HG02623 (cell line): ENCODE results near the gene PHKG1.
"Not testable (repeated sequence)": the region's sequence is repeated elsewhere in the genome, so short reads cannot be mapped to it uniquely, and the experiment has no call there.

Experiments
- ATAC-seq: cut with Tn5 transposase; IDR thresholded peaks from one replicate; pipeline ENCODE4 v1.9.1; 2021; ENCODE audit warnings: moderate library complexity; ENCODE audit not compliant: unreplicated experiment

PHKG1 gene

DNA sequence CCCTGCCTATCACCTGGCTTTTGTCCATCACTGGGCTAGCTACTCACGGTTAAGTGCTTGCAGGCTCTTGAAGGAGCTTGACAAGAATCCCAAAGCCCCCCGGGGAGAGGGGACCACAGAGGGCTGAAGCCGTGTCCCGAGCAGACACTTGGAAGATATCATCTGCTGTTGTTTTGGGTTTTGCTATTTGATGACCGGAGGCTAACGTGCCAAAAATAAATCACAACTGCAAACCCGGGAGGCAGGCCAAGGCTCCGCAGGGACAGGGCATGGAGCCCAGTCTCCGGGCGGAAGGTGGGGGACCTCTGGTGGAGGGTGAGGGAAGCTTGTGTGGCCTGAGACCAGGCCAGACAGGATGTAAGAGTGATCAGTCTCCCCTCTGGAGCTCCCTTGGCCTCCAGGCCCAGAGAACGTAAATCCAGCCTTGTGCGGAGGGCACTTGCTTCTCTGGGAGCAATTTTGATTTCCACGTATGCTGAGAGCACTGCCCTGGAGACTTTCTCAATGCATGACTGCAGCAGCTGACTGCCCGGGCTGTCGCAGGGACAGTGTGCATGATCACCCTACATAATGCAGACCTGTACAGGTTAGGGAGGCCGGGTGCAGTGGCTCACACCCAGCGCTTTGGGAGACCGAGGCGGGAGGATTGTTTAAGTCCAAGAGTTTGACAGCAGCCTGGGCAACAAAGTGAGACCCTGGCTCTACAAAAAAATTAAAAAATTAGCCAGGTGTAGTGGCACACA lies at the start of gene PHKG1:
TSS of gene PHKG1 (minus strand) at position 164 of the 743 bp plus-strand sequence. CDS start 4,011 bp downstream, outside the sequence.
- ATAC-seq, result no peak

DNA sequence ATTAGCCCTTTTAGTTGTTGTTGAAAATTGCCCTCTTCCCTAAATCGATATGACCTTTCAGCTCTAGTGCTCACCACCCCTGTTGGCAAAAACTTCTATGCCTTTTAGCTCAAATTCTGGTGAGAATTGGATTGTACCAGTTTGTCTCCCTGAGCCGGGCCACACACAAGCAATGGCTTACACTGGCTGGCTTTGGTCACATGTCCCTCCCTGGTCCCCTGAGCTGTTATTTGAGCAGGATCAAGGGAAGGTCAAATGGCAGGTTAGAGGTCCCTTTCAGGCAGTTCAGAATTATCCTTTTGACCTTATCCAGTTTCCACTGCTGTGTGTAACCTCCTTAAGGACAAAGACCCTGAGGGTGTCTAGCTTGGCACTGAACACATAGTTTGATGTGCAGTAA lies 38.3 kb upstream of the PHKG1 start:
- ATAC-seq, result not testable (repeated sequence)

DNA sequence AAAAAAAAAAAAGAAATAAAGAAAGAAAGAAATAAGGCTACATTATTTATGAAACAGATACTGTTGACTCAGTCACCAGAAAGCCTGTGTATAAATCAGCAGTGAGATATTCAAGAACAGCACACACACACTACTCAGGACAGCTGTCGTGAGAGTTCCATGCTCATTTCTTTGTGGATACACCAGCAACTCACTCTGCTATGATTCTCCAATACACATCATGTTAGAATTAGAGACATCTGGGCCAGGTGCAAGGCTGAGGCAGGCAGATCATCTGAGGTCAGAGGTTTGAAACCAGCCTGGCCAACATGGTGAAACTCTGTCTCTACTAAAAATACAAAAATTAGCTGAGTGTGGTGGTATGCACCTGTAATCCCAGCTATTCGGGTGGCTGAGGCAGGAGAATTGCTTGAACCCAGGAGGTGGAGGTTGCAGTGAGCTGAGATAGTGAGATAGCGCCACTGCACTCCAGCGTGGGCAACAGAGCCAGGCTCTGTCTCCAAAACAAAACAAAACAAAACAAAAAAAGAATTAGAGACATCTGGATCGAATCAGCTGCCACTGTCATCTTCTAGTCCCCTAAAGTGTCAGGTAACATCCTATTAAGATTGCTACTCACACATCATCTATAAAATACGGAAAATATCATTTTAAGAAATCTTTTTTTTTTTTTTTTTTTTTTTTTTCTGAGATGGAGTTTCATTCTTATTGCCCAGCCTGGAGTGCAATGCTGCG lies 34.7 kb upstream of the PHKG1 start:
- ATAC-seq, result no peak

DNA sequence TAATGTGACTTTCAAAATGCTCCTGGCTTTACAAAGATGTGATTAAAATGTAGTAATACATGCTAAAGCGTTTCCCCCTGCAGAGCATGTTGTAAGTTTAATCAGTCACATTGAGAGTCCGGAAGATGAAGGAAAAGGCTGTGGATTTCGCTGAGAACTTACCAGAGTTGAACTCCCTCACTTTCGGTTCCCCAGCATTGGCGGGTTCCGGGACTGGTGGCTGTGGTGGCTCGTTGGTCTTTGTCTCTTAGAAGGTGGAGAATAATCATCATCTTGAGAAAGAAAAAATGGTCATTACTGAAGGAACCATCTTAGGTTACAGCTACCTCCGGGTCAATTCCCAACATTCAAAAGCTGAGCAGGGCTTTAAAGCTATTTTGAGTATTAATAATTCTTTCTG lies 33.1 kb upstream of the PHKG1 start:
- ATAC-seq, result no peak

DNA sequence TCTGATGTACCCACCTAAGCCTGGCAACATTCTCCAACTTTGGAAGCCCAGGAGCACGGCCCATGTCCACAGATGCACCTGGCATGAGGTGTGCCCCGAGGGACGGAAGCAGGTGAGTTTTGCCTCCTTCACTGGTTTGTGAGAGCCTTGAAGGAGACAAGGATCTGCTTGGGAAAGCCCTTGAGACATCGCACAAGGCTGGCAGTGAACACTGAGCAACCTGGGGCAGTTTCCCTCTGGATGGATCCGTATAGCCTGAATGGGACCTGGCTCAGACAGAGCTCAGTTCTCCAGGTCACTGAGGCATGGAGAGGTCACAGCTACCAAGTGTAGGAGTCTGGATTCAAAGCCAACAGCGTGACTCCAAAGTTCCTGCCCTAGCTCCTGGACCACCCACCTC lies 32.2 kb upstream of the PHKG1 start:
- ATAC-seq, result no peak

DNA sequence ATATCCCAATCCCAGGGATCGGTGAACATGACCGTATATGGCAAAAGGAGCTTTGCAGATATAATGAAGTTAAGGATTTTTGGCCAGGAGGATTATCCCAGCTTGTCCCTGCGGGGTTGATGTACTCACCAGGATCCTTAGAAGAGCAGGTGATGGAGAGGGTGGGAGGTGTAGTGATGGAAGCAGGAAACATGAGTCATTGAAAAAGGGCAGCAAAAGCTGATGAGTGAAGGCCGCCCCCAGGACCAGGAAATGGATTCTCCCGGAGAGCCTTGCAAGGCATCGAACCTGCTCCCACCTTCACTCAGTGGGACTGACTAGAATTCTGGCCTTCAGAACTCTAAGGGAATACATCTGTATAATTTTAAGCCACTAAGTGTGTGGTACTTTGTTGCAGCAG lies 28.7 kb upstream of the PHKG1 start:
- no peak for ATAC-seq

DNA sequence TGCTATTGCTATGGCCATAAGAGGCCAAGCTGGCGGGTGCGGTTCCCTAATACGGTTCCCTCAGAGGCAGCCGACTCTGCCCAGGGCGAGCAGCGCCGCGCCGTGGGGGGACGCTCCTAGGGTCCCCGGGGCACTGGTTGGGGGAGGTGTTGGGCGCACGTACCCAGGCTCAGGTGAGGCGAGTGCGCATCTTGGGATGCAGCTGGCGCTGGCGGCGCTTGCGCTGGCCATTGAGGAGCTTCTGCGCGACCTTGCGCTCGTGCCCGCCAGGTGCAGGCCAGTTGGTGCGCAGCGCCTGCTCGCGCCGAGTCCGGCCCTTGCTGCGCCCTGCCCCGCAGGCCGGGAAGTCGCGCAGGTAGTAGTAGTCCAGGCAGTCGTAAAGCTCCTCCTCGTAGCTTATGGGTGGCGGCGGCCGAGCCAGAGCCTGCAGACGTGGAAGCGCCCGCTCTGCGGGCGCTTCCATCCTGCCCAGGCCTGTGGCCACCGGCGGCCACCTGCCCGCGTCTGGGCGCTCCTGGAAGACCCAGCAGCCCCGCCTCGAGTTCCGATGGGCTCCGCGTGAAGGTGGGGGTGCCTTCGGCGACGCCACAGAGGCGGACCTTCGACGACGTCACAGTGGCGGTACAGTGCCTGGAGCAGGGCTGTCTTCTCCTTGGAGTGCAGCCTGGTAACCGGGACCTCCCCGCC lies 23.2 kb upstream of the PHKG1 start, which contains the start of gene NUPR2:
TSS of gene NUPR2 (minus strand) at position 566 of the 687 bp plus-strand sequence. CDS start at position 463, 103 bp downstream.
- no peak for ATAC-seq

DNA sequence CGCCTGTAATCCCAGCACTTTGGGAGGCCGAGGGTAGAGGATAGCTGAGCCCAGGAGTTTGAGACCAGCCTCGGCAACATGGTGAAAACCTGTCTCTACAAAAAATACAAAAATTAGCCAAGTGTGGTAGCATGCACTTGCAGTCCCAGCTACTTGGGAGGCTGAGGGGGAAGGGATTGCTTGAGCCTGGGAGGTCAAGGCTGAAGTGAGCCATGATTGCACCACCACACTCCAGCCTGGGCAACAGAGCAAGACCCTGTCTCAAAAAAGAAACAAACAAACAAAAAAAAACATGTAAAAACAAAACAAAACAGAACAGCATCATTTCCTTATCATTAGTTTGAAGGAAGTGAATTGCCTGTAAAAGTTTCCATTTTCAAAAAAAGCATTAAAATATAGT lies 19.5 kb upstream of the PHKG1 start:
- ATAC-seq, result not testable (repeated sequence)

DNA sequence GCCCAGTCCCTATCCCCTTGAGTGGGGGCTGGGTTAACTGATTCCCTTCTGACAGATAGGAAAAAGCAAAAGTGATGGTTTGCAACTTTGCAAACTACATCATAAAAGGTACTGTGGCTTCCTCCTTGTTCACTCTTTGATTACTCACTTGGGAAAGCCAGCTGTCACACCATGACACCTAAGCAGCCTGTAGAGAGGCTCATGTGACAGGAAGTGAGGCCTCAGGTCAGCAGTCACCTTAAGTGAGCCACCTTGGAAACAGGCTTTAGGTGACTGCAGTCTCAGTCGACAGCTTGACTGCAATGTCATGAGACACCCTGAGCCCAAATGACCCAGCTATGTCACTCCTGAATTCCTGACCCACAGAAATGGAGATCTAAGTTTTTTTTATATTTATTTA lies 17.9 kb upstream of the PHKG1 start:
- ATAC-seq, result no peak

DNA sequence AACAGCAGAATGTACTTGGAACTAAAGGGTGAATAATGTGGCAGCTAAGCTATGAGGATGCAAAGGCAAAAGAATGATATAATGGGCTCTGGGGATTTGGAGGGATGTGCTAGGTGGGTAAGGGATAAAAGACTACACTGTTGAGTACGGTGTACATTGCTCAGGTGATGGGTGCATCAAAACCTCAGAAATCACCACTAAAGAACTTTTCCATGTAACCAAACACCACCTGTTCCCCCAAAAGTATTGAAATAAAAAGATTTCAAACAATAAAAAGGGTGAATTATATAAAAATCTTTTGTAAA lies 15.2 kb upstream of the PHKG1 start:
- no peak for ATAC-seq

DNA sequence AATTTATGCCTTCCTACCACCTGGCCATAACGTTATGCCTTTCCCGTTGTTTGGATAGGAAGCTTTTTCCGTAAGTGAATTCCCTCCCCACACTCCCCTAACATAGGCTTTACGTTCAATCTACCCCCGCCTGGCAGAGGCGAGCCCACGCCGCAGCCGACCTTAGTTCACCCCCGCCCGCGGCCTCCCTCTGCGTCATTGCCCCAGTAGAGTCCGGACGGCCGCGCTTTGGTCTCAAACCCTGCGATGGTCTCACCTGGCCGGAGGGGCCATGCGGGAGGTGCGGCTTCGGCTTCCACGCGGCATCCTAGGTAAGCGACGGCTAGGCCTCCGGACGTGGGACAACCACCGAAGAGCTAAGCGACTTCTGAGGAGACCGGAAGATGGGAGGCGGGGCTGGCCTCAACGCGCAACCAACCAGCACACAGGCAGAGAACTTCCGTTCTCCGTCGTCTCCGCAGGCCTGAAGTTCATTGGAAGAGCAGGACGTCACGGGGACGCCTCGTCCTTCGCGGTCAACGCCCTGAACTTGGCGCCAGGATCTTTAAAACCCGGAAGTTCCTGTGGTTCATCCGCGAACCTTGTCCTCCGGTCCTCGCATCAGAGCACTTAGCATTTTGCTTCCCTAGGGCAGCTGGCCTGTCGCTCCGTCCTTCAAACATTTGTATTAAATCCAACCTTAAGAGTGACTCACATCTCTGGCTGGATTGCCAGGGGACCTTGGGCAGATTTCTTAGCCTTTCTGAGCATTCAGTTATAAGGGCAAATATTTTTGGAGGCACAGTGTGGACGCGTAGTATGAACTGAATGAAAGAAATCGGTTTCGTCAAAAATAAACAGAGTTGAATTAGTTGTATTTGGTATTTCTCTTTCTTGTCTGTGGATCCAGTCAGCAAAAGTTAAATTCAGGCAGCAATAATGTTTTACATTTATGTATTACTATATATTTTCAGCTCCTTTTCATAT lies 13.6 kb upstream of the PHKG1 start, which contains the start of gene CHCHD2:
TSS of gene CHCHD2 (minus strand) at position 369 of the 966 bp plus-strand sequence. CDS start at position 306, 63 bp downstream.
- ATAC-seq, result peak; percentile 100

DNA sequence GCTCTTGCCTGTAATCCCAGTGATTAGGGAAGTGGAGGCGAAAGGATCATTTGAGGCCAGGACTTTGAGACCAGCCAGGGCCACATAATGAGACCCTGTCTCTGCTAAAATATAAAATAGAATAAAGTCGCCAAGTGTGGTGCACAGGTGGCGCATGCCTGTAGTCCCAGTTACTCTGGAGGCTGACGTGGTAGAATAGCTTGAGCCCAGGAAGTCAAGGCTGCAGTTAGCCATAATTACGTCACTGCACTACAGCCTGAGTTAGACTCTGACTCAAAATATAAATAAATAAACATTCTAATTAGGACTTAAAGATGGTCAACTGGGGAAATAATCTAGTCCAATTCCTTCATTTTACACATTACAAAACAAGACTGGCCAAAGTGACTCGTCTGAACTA lies 12.8 kb upstream of the PHKG1 start:
- ATAC-seq, result no peak

DNA sequence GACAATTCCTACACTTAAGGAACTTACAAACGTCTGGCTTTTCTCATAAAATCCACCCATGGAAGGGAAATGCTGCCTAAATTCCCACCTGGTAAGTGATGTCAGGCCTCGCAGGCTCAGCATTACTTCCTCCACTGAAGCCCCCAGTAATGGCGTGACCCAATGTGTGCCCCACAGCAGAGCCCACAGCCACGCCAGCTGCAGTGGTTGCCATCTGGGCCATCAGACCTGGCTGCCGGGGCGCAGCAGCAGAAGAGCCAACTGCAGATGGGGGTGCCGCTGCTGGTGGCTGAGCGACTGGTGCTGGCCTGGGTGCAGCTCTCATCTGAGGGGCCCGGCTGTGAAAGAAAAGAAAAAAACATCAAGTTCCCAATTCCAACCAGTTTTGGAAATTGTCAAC lies 11.4 kb upstream of the PHKG1 start:
- ATAC-seq, result not testable (repeated sequence)

DNA sequence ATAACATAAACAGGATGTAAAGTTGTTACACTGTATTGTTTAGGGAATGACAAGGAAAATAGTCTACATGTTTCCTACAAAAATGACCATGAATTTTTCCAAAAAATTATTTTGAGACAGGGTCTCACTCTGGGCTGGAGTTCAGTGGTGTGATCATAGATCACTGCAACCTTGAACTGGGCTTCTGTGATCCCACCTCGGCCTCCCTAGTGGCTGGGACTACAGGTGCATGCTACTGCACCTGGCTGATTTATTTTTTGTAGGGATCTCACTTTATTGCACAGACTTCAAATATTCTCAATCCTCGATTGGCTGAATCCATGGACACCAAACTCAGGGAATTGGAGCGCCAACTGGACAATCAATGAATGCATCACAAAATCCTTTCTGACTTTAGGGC lies 6.9 kb upstream of the PHKG1 start:
- ATAC-seq, result no peak

DNA sequence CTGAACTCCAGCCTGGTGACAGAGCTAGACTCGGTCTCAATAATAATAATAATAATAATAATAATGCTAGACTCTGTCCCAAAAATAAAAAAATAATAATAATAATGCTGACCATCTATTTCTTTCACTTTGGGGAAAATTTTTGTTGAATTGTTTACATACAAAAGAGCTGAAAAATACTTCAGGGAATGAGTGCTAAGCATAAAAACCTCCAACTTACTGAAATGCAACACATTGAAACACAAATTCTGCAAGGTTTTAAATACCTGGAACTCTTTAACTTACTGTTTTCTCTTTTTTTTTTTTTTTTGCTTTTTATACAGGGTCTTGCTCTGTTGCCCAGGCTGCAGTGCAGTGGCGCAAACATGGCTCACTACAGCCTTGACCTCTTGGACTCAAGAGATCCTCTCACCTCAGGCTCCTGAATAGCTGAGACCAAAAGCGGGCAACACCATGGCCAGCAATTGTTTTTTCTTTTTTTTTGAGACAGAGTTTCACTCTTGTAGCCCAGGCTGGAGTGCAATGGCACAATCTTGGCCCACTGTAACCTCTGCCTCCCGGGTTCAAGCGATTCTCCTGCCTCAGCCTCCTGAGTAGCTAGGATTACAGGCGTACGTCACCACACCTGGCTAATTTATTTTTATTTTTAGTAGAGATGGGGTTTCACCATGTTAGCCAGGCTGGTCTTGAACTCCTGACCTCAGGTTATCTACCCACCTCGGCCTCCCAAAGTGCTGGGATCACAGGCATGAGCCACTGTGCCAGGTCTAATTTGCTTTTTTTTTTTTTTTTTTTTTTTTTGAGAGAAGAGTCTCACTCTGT lies 5.6 kb upstream of the PHKG1 start:
- not testable (repeated sequence) for ATAC-seq

DNA sequence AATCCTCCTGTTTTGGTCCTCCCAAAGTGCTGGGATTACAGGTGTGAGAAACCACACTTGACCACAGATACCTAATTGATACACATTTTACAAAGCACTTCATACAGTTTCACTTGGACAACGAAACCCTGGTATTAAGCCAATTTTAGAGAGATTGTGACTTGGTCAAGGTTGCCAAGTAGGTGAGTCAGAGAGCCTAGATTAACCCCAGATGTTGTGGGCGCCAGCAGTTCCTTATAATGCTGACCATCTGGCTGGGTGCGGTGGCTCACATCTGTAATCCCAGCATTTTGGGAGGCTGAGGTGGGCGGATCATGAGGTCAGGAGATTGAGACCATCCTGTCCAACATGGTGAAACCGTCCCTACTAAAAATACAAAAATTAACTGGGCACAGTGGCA lies 4.9 kb upstream of the PHKG1 start:
- no peak for ATAC-seq

DNA sequence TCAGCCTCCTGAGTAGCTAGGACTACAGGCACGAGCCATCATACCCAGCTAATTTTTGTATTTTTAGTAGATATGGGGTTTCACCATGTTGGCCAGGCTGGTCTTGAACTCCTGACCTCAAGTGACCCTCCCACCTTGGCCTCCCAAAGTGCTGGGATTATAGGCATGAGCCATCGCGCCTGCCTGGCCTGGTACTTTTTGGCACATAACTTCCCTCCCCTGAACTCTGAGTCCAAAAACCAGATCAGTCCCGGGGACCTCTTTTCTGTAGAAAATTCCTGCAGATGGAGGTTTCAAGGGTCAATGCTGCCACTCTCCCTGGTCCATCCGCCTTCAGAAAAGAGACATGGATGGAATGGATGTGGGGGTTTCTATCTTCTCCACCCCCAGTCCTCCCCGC lies 364 bp downstream of the PHKG1 start:
- ATAC-seq, result not testable (repeated sequence)

DNA sequence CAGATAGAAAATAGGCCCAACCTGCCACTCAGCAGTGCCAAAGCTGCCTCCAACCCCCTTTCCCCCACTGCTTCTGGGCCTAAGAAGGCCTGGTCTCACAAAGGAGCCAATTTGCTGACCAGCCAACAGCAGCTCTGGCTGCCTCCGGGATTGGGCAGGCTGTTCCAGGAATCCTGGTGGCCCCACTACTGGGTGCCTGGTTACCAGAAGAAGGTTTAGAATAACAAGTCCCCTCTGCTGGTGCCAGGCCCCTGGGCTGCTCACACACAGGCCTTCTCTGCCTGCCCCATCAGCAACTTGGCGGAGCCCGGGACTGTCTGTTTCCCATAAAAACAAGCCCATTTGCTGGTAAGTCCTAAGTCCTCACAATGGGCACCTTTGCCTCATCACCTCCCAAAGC lies 1.2 kb downstream of the PHKG1 start:
- ATAC-seq, result no peak

DNA sequence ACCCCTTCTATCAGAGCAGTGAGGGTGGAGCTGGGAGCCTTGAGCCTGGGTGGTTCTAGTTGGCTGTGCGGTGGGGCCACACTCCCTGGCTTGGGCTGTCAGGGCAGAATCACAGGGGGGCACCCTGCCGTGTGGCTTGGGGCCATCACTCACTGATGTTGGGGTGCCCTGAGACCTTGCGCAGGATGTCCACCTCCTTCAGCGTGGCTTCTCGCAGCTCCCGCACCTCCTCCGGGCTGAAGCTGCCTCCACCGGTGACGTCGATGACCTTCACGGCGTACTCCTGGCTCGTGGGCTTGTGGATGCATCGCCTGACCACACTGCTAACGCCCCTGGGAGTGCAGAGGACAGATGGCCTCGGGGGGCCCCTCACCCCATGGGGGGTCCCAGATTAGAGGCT lies 5.3 kb downstream of the PHKG1 start:
- ATAC-seq, result no peak

DNA sequence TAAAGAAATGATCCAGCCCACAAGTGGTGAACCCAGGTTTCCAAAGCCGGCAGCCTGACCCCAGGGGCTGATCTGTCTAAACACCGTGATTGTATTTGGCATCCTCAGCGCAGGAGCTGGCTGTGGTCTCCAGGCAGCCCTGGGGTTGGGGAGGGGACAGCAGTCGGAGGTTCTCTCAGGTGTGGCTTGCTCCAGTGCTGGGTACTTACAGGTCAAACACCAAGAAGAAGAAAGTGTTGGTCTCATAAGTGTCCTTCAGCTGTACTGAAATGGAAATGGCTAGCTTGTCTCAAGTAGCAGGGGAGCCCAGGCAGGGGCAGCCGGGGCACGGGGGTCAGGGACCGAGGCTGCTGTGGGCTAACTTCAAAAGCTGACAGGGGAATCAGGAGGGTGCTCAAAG lies 6.0 kb downstream of the PHKG1 start:
- no peak for ATAC-seq
